Mesothelial cell of epicardium (in vitro differentiated cells): ENCODE measurements around the gene C8A. TPM values are rescaled to one million over a fixed set of nuclear protein-coding genes. Genes with fewer than 3 reads are reported as not detected.

Experiments
- DNase-seq, 2 experiments: peaks; one replicate each; pipeline ENCODE4 v3.0.0; 2021; ENCODE audit warnings: low spot score in 2 of 2; ENCODE audit not compliant: unreplicated experiment in 2 of 2
- H3K27ac Mint-ChIP-seq: 2 replicates; pipeline ENCODE4 v1.8.0; 2021; ENCODE audit warnings: mixed read lengths
- H3K27me3 Mint-ChIP-seq: 2 replicates; pipeline ENCODE4 v1.8.0; 2021; ENCODE audit warnings: low read depth, mixed read lengths
- H3K36me3 Mint-ChIP-seq: 2 replicates; pipeline ENCODE4 v1.8.0; 2021; ENCODE audit warnings: mixed read lengths
- H3K4me1 Mint-ChIP-seq: 2 replicates; pipeline ENCODE4 v1.8.0; 2021; ENCODE audit warnings: mixed read lengths
- H3K4me3 Mint-ChIP-seq: 2 replicates; pipeline ENCODE4 v1.8.0; 2021; ENCODE audit warnings: mild to moderate bottlenecking, moderate library complexity, mixed read lengths
- H3K9me3 Mint-ChIP-seq: 2 replicates; pipeline ENCODE4 v1.8.0; 2021; ENCODE audit warnings: mixed read lengths
- CTCF ChIP-seq: fragments of 200-600 bp; sonication (generic); IDR thresholded peaks from one replicate; pipeline ENCODE4 v1.5.0; 2021; ENCODE audit warnings: antibody characterized with exemption; ENCODE audit not compliant: unreplicated experiment
- total RNA-seq: library from RNA; stranded (reverse); gene quantifications from 3 replicates; pipeline ENCODE4 v1.2.1, GENCODE V29; 2021

Gene C8A
- total RNA-seq, 1 donor from 2014 or later: not detected

DNA sequence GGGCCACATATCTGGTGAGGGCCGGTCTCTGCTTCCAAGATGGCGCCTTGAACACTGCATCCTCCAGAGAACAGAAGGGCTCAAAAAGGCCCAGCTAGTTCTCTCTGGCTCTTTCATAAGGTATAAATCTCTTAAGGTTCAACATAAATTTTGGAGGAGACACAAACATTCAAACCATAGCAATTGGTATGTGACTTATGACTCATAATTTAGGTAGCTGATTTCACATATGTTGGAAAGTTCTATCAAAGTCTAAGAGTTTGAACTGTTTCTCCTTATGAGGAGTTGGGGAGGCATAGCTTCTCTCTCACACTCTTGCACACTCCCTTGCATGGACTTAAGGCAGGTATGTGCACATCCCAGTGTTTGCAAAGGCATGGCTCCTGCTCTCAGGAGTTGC, 30.3 kb upstream of the C8A start:
- TF ChIP-seq CTCF: no peak
- Mint-ChIP-seq H3K36me3 (no peaks in the 10 kb centered on the region), H3K27me3 (peaks cover 25% of the 10 kb centered on the region), H3K9me3 (peaks cover 8% of the 10 kb centered on the region), H3K4me1 (peaks cover 23% of the 10 kb centered on the region), H3K4me3 (no peak overlapping the region), H3K27ac (no peak overlapping the region)
- no peak for DNase-seq

GRCh38 chr1:56824938-56825337, 29.7 kb upstream of the C8A start:
- no peaks in the 10 kb centered on the region for H3K36me3 Mint-ChIP-seq
- TF ChIP-seq CTCF: no peak
- peaks cover 19% of the 10 kb centered on the region for H3K4me1 Mint-ChIP-seq
- no peak overlapping the region for H3K27ac Mint-ChIP-seq
- no peak overlapping the region for H3K4me3 Mint-ChIP-seq
- peaks cover 31% of the 10 kb centered on the region for H3K27me3 Mint-ChIP-seq
- peaks cover 8% of the 10 kb centered on the region for H3K9me3 Mint-ChIP-seq
- no peak for DNase-seq

- Mint-ChIP-seq H3K4me3 (no peak overlapping the region), H3K27ac (no peak overlapping the region), H3K27me3 (peaks cover 35% of the 10 kb centered on the region), H3K4me1 (peaks cover 19% of the 10 kb centered on the region), H3K36me3 (no peaks in the 10 kb centered on the region), H3K9me3 (peaks cover 8% of the 10 kb centered on the region)
- no peak for TF ChIP-seq CTCF
- no peak for DNase-seq
These were observed 29.2 kb upstream of the C8A start for GRCh38 chr1:56825436-56825835.

DNA sequence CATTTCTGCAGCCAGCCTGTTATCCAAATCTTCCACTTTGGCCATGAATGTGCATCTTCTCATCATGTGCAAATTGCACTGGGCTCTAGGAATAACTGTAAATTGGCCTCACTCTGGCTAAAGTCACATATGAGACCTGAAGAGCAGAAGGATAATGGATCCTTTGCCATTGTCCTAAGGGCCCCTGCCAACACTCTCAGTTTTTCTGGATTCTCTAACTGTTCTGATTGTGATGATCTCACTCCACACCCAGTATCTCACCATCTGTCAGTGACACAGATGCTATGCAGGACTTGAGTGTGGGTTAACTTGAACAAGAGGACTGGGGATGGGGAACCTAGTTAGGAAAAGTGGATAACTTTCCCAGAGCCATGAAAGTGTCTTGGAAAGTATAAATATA, 26.9 kb upstream of the C8A start:
- TF ChIP-seq CTCF: no peak
- DNase-seq: no peak
- peaks cover 6% of the 10 kb centered on the region for H3K4me1 Mint-ChIP-seq
- H3K36me3 Mint-ChIP-seq: no peaks in the 10 kb centered on the region
- no peak overlapping the region for H3K27ac Mint-ChIP-seq
- peaks cover 47% of the 10 kb centered on the region for H3K27me3 Mint-ChIP-seq
- no peak overlapping the region for H3K4me3 Mint-ChIP-seq
- H3K9me3 Mint-ChIP-seq: peaks cover 8% of the 10 kb centered on the region

GRCh38 chr1:56830052-56830451, 24.5 kb upstream of the C8A start:
- TF ChIP-seq CTCF: no peak
- no peak overlapping the region for H3K4me3 Mint-ChIP-seq
- peaks cover 2% of the 10 kb centered on the region for H3K4me1 Mint-ChIP-seq
- no peak for DNase-seq
- H3K27ac Mint-ChIP-seq: no peak overlapping the region
- no peaks in the 10 kb centered on the region for H3K36me3 Mint-ChIP-seq
- peaks cover 3% of the 10 kb centered on the region for H3K9me3 Mint-ChIP-seq
- peaks cover 49% of the 10 kb centered on the region for H3K27me3 Mint-ChIP-seq
